Activated effector memory CD4-positive, alpha-beta T cell treated with Interleukin-2 at 50 U/mL for 16 hours (primary cell): ENCODE results near the gene OXT.
A peak's percentile ranks its signal among the peaks of the same experiment; 100 is the strongest.

ENCODE experiments used
- DNase-seq: peaks from one replicate; pipeline ENCODE4 v3.0.0-alpha.2; 2020

OXT gene

GRCh38 chr20:3088031-3088430 is 16.6 kb downstream of the OXT start:
- no peak for DNase-seq

- DNase-seq: no peak
These were observed 19.1 kb downstream of the OXT start for GRCh38 chr20:3090565-3090964.

GRCh38 chr20:3092611-3093379 is 21.4 kb downstream of the OXT start:
- peak; percentile 17 for DNase-seq

- DNase-seq: no peak
These were observed 22.5 kb downstream of the OXT start for GRCh38 chr20:3093861-3094361.

GRCh38 chr20:3094848-3095629 is 23.6 kb downstream of the OXT start:
- DNase-seq: no peak

GRCh38 chr20:3100480-3100879 is 29.1 kb downstream of the OXT start:
- no peak for DNase-seq

- no peak for DNase-seq
These were observed 29.8 kb downstream of the OXT start for GRCh38 chr20:3101251-3101650.

GRCh38 chr20:3101737-3102574 is 30.5 kb downstream of the OXT start:
- DNase-seq: peak; percentile 33

- DNase-seq: no peak
These were observed 31.4 kb downstream of the OXT start for GRCh38 chr20:3102575-3103368.

- no peak for DNase-seq
These were observed 32.1 kb downstream of the OXT start for GRCh38 chr20:3103369-3104032.

GRCh38 chr20:3105256-3106137 is 34.1 kb downstream of the OXT start:
- DNase-seq: no peak

GRCh38 chr20:3106185-3106584 is 34.8 kb downstream of the OXT start:
- no peak for DNase-seq

GRCh38 chr20:3106658-3107463 is 35.4 kb downstream of the OXT start:
- DNase-seq: no peak

- no peak for DNase-seq
These were observed 36.1 kb downstream of the OXT start for GRCh38 chr20:3107464-3108025.

GRCh38 chr20:3109350-3110302 is 38.2 kb downstream of the OXT start:
- DNase-seq: no peak

- DNase-seq: no peak
These were observed 40.1 kb downstream of the OXT start for GRCh38 chr20:3111507-3111906.

GRCh38 chr20:3111995-3112394 is 40.6 kb downstream of the OXT start:
- DNase-seq: no peak
